Measurements from ENCODE around the gene XRCC4.

Gene XRCC4

GRCh38 chr5:83306572-83307241 lies 229.4 kb downstream of the XRCC4 start:
- ChIA-PET POLR2A (no interaction called here), CTCF (no interaction called here)
- H3K4me3 ChIP-seq (ENCODE audit: low read depth, low read length) = no peak overlapping the region
- TF ChIP-seq CTCF (IDR thresholded peaks at IDR 0.05; ENCODE audit: insufficient read depth, low read length, missing control alignments) = no peak
- DNase-seq (ENCODE audit: low read depth, low spot score) = peak; percentile 74

- no peak for TF ChIP-seq CTCF (IDR thresholded peaks at IDR 0.05; ENCODE audit: insufficient read depth, low read length, missing control alignments)
- no peak overlapping the region for H3K4me3 ChIP-seq (ENCODE audit: low read depth, low read length)
- POLR2A ChIA-PET = no interaction called here
- CTCF ChIA-PET = no interaction called here
- DNase-seq (ENCODE audit: low read depth, low spot score) = no peak
Measured at GRCh38 chr5:83312663-83313062, 235.3 kb downstream of the XRCC4 start.

- DNase-seq (ENCODE audit: low read depth, low spot score) = peak; percentile 31
- no peak overlapping the region for H3K4me3 ChIP-seq (ENCODE audit: low read depth, low read length)
- TF ChIP-seq CTCF (IDR thresholded peaks at IDR 0.05; ENCODE audit: insufficient read depth, low read length, missing control alignments) = no peak
- POLR2A ChIA-PET = no interaction called here
- CTCF ChIA-PET = no interaction called here
Measured at GRCh38 chr5:83313436-83313835, 236.1 kb downstream of the XRCC4 start.

GRCh38 chr5:83321483-83322055 lies 244.2 kb downstream of the XRCC4 start:
- POLR2A ChIA-PET = no interaction called here
- no peak for TF ChIP-seq CTCF (IDR thresholded peaks at IDR 0.05; ENCODE audit: insufficient read depth, low read length, missing control alignments)
- CTCF ChIA-PET = no interaction called here
- peak; percentile 9 for DNase-seq (ENCODE audit: low read depth, low spot score)
- H3K4me3 ChIP-seq (ENCODE audit: low read depth, low read length) = no peak overlapping the region

GRCh38 chr5:83322273-83322924 lies 245.1 kb downstream of the XRCC4 start:
- no peak overlapping the region for H3K4me3 ChIP-seq (ENCODE audit: low read depth, low read length)
- TF ChIP-seq CTCF (IDR thresholded peaks at IDR 0.05; ENCODE audit: insufficient read depth, low read length, missing control alignments) = no peak
- DNase-seq (ENCODE audit: low read depth, low spot score) = no peak
- CTCF ChIA-PET = no interaction called here
- POLR2A ChIA-PET = no interaction called here

- CTCF ChIA-PET = no interaction called here
- POLR2A ChIA-PET = no interaction called here
- no peak for TF ChIP-seq CTCF (IDR thresholded peaks at IDR 0.05; ENCODE audit: insufficient read depth, low read length, missing control alignments)
- H3K4me3 ChIP-seq (ENCODE audit: low read depth, low read length) = no peak overlapping the region
- no peak for DNase-seq (ENCODE audit: low read depth, low spot score)
Measured at GRCh38 chr5:83323557-83324180, 246.3 kb downstream of the XRCC4 start.
